ENCODE results near the gene MKNK2.

- TF ChIP-seq REST (IDR thresholded peaks at IDR 0.05; ENCODE audit: insufficient read depth in 1 of 2, low read depth in 2 of 2, low read length in 1 of 2) (no peak), CTCF (IDR thresholded peaks at IDR 0.05) (no peak), SIN3A (IDR thresholded peaks at IDR 0.05; ENCODE audit: borderline replicate concordance, insufficient read depth, low read depth, low read length) (no peak)
These were observed 9.7 kb downstream of the MKNK2 start for GRCh38 chr19:2041433-2041682.

Data from Panc1 (cell line).